GM19397 (cell line): ENCODE measurements around the gene ETFA.

ENCODE experiments used
- ATAC-seq: cut with Tn5 transposase; IDR thresholded peaks from one replicate; pipeline ENCODE4 v1.9.1; 2021; ENCODE audit warnings: mild to moderate bottlenecking, moderate library complexity; ENCODE audit not compliant: unreplicated experiment

Gene ETFA

GRCh38 chr15:76197703-76198455 lies 113.4 kb downstream of the ETFA start:
- ATAC-seq = no peak

GRCh38 chr15:76196269-76197231 lies 114.7 kb downstream of the ETFA start:
- no peak for ATAC-seq

GRCh38 chr15:76195506-76196268 lies 115.6 kb downstream of the ETFA start:
- no peak for ATAC-seq

- ATAC-seq = no peak
Measured at GRCh38 chr15:76193934-76194333, 117.3 kb downstream of the ETFA start.

GRCh38 chr15:76192715-76193114 lies 118.6 kb downstream of the ETFA start:
- no peak for ATAC-seq

- no peak for ATAC-seq
Measured at GRCh38 chr15:76191539-76192244, 119.6 kb downstream of the ETFA start.

GRCh38 chr15:76190751-76191538 lies 120.3 kb downstream of the ETFA start:
- ATAC-seq = peak; percentile 70

GRCh38 chr15:76190070-76190564 lies 121.2 kb downstream of the ETFA start:
- ATAC-seq = no peak

GRCh38 chr15:76189106-76189505 lies 122.2 kb downstream of the ETFA start:
- ATAC-seq = no peak

- ATAC-seq = no peak
Measured at GRCh38 chr15:76187163-76187562, 124.1 kb downstream of the ETFA start.

- ATAC-seq = no peak
Measured at GRCh38 chr15:76185716-76186115, 125.6 kb downstream of the ETFA start.

- ATAC-seq = no peak
Measured at GRCh38 chr15:76184650-76185035, 126.6 kb downstream of the ETFA start.

- no peak for ATAC-seq
Measured at GRCh38 chr15:76183930-76184649, 127.2 kb downstream of the ETFA start.

GRCh38 chr15:76181705-76182107 lies 129.6 kb downstream of the ETFA start:
- no peak for ATAC-seq

GRCh38 chr15:76180321-76180720 lies 130.9 kb downstream of the ETFA start:
- ATAC-seq = no peak

- ATAC-seq = no peak
Measured at GRCh38 chr15:76179023-76179422, 132.2 kb downstream of the ETFA start.

- no peak for ATAC-seq
Measured at GRCh38 chr15:76178296-76179000, 132.8 kb downstream of the ETFA start.

GRCh38 chr15:76177491-76178040 lies 133.7 kb downstream of the ETFA start:
- no peak for ATAC-seq
